HG02763 (cell line): ENCODE measurements around the gene SNAPIN.
"Not testable (repeated sequence)": the region's sequence is repeated elsewhere in the genome, so short reads cannot be mapped to it uniquely, and the experiment has no call there.

Source experiments
- ATAC-seq: cut with Tn5 transposase; IDR thresholded peaks from one replicate; pipeline ENCODE4 v1.9.1; 2021; ENCODE audit warnings: mild to moderate bottlenecking, moderate library complexity; ENCODE audit not compliant: unreplicated experiment

The SNAPIN gene

DNA sequence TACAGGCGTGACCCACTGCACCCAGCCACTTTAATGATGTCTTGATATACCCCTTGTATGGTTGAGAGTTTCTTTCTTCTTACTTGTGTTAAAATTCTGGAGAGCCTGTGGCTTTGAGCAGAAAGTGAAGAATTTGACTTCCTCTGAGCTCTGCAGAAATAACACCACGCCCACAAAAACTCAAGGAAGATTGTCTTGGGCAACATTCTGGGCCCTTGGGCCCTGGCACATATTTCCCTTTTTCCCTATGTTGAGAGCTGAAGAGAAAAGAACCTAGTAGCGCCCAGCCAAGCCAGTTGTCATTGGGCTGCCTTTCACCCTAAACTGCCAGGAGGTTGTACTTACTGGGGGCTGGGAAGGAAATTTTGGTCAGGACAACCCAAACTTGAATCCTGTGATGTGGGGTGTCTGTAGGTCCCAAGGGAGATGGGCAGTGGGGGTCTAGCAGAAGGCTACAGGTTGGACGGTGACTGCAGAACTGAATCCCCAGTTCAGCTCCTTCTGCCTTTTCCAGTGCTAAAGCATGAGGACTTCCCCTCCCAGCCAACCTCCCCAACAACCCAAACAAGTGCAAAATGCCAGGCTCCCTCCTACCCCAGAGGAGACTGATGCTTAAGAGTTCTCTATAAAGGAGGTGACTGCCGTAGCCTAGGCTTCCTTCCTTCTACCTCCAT, 11.7 kb upstream of the SNAPIN start:
- no peak for ATAC-seq

GRCh38 chr1:153647346-153647714, 11.2 kb upstream of the SNAPIN start:
- ATAC-seq = no peak

GRCh38 chr1:153648000-153648643, 10.4 kb upstream of the SNAPIN start:
- no peak for ATAC-seq

- no peak for ATAC-seq
Observed at GRCh38 chr1:153649137-153649862, 9.2 kb upstream of the SNAPIN start.

DNA sequence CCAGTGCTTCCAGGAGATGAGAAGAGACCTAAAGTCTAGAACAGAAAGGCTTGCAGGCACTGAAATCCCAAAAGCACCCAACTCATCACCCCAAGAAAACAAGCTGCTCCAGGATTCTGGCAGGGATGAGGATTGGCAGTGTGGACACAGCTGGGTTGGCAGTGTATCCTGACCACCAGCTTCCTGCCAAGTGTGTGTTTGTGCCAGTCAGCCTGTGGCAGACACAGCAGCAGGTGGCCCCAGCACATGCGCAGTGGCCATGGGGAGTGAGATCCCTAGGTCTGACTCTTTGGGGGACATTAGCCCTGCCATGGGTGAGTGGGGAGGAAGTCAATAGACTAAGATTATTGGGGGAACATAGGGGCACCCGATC, 8.7 kb upstream of the SNAPIN start:
- ATAC-seq = no peak

GRCh38 chr1:153651771-153652170, 6.7 kb upstream of the SNAPIN start:
- no peak for ATAC-seq

DNA sequence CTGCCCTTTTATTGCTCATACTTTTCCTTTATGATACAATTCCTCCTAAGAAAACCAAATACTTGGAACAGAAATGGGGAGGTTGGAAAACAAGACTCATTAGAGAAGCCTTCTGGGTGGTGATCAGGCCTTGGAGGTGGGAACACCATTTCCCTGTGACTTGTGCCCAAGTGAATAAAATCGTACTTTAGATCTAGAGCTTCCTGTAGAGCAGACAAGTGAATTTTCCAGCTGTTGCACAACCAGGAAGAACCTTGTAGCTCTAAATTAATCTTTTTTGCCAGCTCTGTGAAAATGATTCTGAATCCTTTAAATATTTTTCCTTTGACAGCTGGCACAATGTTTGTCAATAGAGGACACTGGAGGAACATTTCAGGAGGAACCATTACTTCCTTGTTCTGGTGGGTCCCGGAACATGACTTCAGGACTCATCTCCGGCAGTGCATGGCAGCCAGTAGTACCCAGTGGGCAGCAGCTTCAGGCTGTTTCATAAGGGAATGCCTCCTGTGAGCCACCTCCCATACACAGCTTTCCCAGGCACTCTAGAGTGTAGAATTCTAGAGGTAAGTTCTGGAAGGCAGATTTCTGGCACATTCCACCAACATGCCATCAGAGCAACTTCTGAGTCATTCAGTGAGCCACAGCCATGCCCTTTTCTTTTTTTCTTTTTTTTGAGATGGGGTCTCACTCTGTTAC, 5.5 kb upstream of the SNAPIN start:
- no peak for ATAC-seq

GRCh38 chr1:153655333-153655732, 3.2 kb upstream of the SNAPIN start:
- no peak for ATAC-seq

GRCh38 chr1:153659175-153659534, 652 bp downstream of the SNAPIN start:
- no peak for ATAC-seq

DNA sequence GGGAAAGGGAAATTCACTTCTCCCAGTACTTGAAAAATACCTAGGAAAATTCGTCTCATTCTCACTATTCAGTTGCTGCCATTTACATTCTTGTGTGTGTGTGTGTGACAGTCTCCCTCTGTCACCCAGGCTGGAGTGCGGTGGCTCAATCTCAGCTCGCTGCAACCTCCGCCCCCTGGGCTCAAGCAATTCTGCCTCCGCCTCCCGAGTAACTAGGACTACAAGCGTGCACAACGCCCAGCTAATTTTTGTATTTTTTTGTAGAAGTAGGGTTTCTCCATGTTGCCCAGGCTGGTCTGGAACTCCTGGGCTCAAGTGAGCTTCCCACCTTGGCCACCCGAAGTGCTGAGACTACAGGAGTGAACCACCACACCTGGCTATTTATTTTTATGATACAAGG, 1.2 kb downstream of the SNAPIN start:
- no peak for ATAC-seq

DNA sequence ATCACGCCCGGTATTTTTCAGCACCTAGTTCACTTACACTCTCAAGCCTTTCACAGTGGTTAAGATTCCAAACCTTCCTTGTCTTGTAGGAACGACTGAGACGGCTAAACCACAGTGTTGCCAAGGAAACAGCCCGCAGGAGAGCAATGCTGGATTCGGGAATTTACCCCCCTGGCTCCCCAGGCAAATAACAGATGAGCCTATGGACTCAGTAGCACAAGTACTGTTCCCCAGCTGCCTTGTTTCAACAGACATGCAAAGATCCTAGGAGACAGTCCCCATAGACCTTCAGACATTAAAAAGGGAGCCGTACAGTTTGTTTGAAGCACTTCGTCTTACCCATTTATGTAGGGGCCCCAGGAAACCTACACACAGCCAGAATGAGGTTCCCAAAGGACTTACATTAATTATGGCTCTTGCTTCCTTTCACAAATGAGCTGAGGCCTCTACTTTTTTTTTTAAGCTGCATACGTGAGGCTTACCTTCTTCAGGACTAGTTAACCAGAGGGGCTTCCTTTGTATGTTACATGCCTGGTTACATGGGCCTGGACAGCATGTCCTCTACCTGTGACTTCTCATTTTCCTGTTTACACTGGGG, 2.7 kb downstream of the SNAPIN start:
- ATAC-seq = no peak

DNA sequence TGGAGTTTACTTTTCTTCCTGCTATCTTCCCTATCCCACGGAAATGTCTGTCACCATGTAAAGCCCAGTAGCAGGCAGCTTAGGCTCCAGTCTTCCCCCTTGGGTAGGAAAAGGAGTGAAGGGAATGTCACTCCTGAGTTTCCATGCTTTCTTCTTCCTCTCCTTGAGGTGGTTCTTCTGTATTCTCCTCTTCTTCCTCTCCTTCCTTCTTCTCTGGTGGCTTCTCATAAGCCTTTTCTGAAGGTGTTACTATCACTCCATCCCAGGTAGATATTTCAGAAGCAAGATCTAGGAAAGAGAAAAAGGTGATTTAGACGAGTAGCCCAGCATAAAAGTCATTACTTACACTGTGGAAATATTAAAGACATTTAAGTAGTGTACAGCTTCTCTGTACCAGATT, 3.8 kb downstream of the SNAPIN start:
- ATAC-seq = no peak

GRCh38 chr1:153663211-153663610, 4.7 kb downstream of the SNAPIN start:
- no peak for ATAC-seq

- ATAC-seq = no peak
Observed at GRCh38 chr1:153667439-153667838, 8.9 kb downstream of the SNAPIN start.

DNA sequence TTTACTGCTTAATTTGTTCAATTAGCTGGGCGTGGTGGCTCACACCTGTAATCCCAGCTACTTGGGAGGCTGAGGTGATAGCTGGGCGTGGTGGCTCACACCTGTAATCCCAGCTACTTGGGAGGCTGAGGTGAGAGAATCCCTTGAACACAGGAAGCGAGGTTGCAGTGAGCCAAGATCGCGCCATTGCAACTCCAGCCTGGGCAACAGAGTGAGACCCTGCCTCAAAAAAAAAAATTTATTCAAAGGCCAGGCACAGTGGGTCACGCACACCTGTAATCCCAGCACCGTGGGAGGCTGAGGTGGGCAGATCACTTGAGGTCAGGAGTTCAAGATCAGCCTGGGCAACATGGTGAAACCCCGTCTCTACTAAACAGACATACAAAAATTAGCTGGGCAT, 10.2 kb downstream of the SNAPIN start:
- not testable (repeated sequence) for ATAC-seq

- no peak for ATAC-seq
Observed at GRCh38 chr1:153669606-153670005, 11.1 kb downstream of the SNAPIN start.

DNA sequence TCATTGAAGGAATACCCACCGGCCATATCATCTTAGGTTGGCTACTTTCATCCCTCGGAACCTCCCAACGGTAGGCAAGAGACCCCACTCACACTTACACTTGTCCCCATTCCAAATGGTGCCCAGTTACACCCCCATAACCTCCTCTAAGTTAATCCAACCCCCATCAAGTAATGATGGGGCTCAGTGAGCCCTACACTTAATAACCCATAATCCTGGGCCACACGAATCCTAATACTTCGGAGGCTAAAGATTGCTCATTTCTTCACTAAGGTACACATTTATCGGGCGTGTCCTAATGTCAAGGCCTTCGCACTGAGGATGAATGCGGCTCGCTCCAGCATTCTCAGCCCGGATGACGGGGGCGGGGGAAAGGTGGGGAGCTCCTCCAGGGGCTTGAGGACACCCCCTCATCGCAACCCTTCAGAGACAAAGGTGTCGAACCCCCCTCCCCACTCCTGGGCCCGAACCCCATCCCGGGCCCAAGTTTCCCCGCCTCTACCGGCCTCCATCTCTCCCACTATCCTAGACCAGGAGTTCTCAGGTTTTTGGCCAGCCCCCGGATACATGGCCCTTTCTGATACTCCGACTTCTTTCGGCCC, 11.9 kb downstream of the SNAPIN start:
- ATAC-seq = no peak

GRCh38 chr1:153670859-153671627, 12.5 kb downstream of the SNAPIN start, which contains the start of gene ILF2:
Gene ILF2 (minus strand): TSS chr1:153670993. CDS start chr1:153670922, 71 bp downstream.
- ATAC-seq = peak; percentile 93

DNA sequence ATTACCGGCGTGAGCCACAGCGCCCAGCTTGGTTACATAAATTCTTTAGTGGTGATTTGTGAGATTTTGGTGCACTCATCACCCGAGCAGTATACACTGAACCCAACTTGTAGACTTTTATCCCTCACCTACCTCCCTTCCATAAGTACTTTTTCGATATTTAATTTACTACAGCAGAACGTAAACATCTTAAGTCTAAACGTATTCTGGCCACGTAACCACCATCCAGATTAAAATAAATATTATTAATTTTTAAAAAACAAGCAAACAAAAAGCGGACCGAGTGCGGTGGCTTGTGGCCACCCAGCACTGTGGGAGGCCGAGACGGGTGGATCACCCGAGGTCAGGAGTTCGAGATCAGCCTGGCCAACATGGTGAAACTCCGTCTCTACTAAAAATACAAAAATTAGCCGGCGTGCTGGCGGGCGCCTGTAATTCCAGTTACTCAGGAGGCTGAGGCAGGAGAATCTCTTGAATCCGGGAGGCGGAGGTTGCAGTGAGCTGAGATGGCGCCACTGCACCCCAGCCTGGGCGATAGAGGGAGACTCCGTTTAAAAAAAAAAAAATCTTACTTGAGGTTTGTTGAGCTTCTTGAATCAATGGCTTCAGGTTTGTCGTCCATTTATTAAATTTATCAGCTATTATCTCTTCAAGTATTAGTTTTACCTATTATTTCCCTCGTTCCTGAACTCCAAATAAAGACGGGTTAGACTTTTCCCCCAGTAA, 13.3 kb downstream of the SNAPIN start:
- peak; percentile 12 for ATAC-seq
